ENCODE results near the gene TRPM3.

TRPM3 gene

DNA sequence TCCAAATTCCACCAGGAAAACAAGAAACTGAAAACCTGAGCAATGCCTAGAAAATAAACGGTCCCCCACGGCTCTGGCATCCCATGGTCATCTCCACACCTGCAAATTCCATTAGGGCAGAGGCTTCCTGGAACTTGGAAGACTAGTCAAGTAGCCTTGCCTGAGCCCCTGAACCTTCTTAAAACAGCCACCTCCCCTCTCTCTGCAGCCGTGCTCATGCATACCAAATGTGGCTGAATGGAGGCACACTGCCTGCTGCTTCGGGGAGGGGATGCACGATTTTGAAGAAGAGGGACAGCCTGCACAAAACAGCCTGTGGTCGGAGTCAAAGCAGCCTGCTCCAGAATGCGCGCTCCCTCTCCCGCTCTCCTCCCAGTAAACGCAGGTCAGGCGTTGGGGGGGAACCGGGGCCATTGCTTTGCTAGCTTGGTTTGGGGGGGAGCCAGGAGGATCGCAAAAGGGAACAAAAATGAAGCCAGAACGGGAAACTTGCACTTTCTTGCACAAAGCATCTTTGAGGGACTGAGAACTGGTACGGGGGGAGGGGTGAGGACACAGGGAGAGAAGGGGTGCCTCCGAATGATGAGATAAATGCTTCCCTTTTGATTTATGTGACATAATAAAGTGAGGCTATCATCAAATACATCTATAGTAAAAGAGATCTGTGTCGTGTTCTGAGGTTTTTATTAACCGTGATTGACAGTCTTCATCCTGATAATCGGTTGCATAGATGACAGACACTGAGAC, at the start of gene TRPM3:
TRPM3 (minus strand) TSS at position 347 of the 747 bp plus-strand sequence; CDS start at position 80, 267 bp downstream.
- peak in 8 of 14 donors; percentile 4 to 83 (median 42) for DNase-seq

DNA sequence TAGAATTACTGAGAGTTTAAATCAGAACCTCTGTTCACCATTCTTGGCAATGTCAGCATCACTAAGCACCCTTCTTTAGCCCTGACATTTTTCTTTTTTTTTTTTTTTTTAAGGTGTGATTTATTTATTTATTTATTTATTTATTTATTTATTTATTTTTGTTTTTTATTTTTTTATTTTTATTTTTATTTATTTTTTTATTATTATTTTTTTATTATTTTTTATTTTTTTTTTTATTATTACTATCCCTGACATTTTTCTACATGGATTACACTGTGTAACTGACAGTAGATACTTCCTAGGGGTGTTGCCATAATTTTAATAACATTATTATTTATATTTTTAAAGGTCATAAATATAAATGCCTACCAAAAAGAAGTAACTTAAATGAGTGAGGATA, 47.0 kb upstream of the TRPM3 start:
- no peak for DNase-seq

GRCh38 chr9:71162126-71162525, 40.7 kb upstream of the TRPM3 start:
- DNase-seq = no peak

- DNase-seq = no peak
Measured at GRCh38 chr9:71157731-71158130, 36.3 kb upstream of the TRPM3 start.

DNA sequence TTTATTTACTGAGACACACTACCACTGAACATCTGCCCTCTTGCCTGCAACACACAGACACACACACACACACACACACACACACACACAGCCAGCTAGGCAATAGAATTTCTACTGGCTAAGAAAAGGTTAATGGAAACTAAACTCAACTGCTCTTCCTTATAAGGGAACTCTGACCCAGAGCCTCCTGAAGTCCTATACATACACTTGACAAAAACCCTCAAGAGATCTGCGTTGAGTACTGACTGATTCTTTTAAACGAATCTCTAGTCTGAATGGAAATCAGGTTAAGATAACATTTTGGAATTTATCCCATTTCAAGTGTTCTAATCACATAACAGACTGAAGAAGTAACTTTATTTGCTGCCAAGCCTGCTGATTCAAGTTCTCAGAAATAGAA, 25.9 kb upstream of the TRPM3 start:
- no peak for DNase-seq

DNA sequence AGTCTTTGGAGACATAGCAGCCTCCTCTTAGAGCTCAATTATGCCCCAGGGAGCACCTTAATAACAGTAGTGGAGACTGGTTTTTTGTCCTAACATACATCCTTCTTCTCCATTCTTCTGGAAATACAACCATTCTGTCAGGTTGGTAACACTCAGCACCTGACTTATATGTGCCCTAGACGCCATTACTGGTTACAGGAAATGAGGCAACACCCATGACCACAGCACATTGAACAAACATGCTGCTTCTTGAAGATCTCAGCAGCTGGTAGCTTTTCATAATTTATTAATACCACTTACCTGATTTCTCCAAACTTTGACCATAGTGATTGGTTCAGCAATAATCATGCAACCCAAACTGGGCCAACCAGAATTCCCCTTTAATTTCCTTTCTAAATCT, 25.1 kb upstream of the TRPM3 start:
- DNase-seq = no peak

GRCh38 chr9:71145179-71145578, 23.8 kb upstream of the TRPM3 start:
- no peak for DNase-seq

- DNase-seq = no peak
Measured at GRCh38 chr9:71144495-71144894, 23.1 kb upstream of the TRPM3 start.

DNA sequence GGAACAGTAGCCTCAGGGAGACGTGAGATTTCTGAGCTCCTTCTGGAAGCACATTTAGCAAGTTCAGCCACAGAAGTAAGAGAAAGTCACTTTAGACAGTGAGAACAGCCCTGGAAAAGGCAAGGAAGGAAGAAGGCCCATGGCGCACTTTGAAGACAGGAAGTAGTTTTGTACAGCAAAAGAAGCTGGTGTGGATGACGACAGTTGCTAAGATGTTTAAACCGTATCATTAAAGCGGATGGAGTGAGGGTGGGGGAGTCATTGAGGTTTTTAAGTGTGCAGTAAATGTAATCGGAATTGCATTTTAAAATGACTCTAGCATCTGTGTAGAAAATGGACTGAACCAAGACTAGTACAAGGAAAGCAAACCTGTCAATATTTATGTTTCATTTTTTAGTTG, 15.3 kb upstream of the TRPM3 start:
- no peak for DNase-seq

DNA sequence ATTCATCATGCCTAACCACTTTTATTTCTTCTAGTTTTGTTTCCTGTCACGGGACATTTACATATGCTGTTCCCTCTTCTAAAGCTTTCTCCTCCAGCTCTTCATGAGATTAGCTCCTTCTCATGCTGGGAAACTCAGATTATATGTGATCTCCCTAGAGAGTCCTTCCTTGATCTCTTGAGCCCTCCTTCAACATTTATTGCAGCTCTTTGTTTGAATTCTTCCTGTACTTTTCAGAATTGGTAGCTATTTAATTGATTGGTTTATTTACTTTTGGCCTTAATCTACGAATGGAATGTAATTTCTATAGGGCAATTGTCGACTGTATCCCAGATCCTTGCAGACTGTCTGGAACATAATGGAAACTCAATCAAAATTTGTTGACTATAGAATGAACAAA, 9.7 kb upstream of the TRPM3 start:
- DNase-seq = no peak

GRCh38 chr9:71130521-71130920, 9.1 kb upstream of the TRPM3 start:
- peak in 1 of 14 donors; percentile 13 for DNase-seq

GRCh38 chr9:71128796-71129195, 7.4 kb upstream of the TRPM3 start:
- peak in 1 of 14 donors; percentile 67 for DNase-seq

DNA sequence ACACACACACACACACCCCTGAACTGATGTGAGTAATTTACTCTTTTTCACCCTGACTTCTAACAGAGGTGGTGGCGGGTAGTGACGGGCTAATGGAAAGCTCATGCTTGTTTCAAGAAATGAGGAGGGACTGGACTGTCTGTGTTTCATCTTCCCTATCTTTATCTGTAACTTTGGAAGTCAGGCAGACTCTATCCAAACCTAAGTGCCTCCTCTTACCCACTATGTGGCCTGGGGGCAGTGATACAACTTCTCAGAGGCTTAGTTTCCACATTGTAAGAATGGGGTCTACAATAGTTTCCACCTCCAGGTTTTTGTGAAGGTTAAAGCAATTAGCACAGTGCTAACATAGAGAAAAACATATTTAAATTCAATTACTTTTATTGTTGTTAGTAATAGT, 5.9 kb upstream of the TRPM3 start:
- no peak for DNase-seq

GRCh38 chr9:71122421-71122820, 1.0 kb upstream of the TRPM3 start:
- DNase-seq = no peak

DNA sequence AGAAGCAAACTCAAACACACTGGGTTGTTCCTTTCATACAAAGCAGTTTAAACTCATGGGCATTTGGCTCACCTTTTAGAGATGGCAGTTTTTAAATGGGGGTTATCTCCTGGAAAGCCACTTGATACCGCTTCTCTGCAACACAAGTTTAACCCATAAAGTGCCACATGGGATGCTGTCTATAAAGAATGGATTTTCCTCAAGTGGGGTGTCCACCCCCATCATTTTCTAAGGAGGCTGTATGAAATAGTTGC, 528 bp upstream of the TRPM3 start:
- no peak for DNase-seq

GRCh38 chr9:71120501-71121247, 747 bp downstream of the TRPM3 start:
- DNase-seq = peak in 2 of 14 donors; percentile 28 to 77

DNA sequence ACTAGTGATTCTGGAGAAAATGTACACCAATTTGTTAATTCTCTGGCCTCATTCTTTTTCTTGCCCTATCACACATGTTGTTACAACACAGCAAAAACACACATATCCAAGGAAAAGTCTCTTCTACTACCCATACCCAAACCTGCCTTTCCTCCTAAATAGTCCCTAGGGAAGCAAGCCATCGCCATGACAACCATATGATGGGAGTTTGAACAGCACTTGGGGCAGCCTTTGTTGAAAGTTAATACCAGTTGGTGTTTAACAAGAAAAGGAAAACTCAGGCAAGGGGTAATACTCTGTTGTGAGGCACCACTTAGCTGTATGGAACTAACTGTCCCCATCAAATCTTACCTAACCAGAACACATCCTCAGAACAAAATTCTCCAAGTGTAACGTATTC, 1.7 kb downstream of the TRPM3 start:
- peak in 1 of 14 donors; percentile 53 for DNase-seq

DNA sequence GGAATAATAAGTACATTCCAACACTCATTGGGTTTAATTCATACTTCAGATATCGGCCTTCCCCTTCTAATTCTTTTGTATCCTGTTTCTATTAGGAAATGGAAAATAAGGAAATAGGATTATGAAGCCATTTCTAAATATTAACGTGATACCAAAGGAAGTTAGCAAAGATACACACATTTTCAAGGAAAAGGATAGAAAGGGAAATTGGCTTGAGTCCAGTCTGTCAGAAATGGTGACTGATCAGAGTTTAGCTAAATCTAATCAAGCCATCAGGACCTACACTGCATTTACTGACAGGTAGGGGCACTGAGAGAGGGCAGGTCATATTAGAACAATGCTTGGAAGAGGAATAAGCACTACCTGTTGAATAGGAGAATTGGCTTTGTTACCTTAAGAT, 3.1 kb downstream of the TRPM3 start:
- DNase-seq = peak in 1 of 14 donors; percentile 52

DNA sequence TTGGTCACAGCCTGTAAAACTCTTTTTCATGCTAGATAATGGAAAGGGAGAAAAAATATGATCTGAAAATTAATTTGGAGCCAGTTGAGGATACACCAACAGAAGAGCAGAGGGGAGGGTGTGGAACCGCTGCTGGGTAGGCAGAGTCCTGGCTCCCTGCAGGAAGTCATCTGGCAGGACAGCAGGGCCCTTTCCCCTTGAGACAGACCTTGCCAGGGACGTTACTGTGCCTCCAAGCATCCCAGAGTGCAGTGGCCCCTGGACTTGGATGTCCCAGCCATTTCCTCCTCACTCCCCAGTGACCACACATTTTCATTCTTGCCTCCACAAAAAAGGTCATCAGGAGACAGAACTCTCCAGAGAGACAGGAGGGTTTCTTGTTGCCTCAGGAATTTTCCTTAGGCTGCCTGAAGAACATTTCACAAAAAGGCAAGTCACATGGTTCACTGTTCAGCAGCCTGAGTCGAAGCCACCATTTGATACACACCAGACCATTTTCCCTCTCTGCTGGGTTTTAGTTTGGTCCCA, 5.9 kb downstream of the TRPM3 start:
- peak in 9 of 14 donors; percentile 8 to 72 (median 41) for DNase-seq

- no peak for DNase-seq
Measured at GRCh38 chr9:71112866-71113265, 8.6 kb downstream of the TRPM3 start.

DNA sequence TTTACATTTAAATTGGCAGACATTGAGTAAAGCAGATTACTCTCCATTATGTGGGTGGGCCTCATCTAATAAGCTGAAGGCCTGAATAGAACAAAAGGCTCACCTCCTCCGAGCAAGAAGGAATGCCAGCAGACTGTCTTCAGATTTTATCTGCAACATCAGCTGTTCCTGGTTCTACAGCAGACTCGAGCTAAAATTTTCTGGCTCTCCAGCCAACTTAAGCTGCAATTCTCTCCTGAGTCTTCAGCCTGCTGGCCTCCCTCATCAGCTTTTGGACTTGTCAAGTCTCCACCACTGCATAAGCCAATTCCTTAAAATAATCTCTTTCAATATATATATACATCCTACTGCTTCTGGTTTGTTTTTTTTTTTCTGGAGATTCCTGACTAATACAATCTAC, 12.5 kb downstream of the TRPM3 start:
- DNase-seq = no peak

GRCh38 chr9:71106992-71107391, 14.4 kb downstream of the TRPM3 start:
- no peak for DNase-seq

GRCh38 chr9:71105192-71105591, 16.2 kb downstream of the TRPM3 start:
- DNase-seq = no peak

GRCh38 chr9:71098801-71099200, 22.6 kb downstream of the TRPM3 start:
- peak in 1 of 14 donors; percentile 59 for DNase-seq
